ENCODE measurements around the gene ST8SIA2.

DNA sequence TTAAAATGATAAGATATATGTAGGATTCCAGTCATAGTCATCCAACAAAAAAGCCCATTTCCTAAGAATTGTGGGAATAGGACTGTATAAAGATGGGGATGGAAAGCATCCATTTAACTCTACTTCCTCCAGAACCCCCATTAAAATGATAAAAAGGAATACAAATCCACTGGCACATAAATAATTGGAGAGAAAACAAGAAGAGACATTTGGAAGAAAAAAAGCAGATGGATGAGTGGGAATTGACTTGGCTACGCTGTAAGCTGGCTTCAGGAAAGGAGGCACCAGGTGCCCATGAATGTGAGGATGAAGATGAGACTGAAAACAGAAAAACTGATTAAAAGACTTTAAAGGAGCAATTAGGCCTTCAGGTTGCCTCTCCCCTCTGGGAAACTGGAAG, 91.8 kb downstream of the ST8SIA2 start:
- TF ChIP-seq EZH2phosphoT487 (IDR thresholded peaks at IDR 0.05; ENCODE audit: insufficient read depth, low read depth) (no peak), EZH2 (IDR thresholded peaks at IDR 0.05; ENCODE audit: insufficient read depth, poor library complexity, severe bottlenecking) (no peak)
